NCI-H1105 (cell line): ENCODE data around the gene TPRA1.

Experiments
- DNase-seq: peaks from one replicate; lab custom pipeline; 2025; lab: John Stamatoyannopoulos, UW

The TPRA1 gene

GRCh38 chr3:127590282-127590592 is 296 bp downstream of the TPRA1 start:
- no peak for DNase-seq

- no peak for DNase-seq
Measured at GRCh38 chr3:127589600-127590281, 792 bp downstream of the TPRA1 start.

- no peak for DNase-seq
Measured at GRCh38 chr3:127588806-127589577, 1.5 kb downstream of the TPRA1 start.

GRCh38 chr3:127587876-127588275 is 2.7 kb downstream of the TPRA1 start:
- DNase-seq, result no peak

GRCh38 chr3:127585813-127586413 is 4.6 kb downstream of the TPRA1 start:
- DNase-seq, result no peak

GRCh38 chr3:127585163-127585812 is 5.2 kb downstream of the TPRA1 start:
- no peak for DNase-seq

GRCh38 chr3:127584734-127585133 is 5.8 kb downstream of the TPRA1 start:
- no peak for DNase-seq

GRCh38 chr3:127580327-127581060 is 10.0 kb downstream of the TPRA1 start:
- DNase-seq, result no peak

GRCh38 chr3:127578802-127579201 is 11.7 kb downstream of the TPRA1 start:
- no peak for DNase-seq

GRCh38 chr3:127578168-127578567 is 12.4 kb downstream of the TPRA1 start:
- DNase-seq, result no peak

- no peak for DNase-seq
Measured at GRCh38 chr3:127577448-127577847, 13.1 kb downstream of the TPRA1 start.

GRCh38 chr3:127574880-127575878 is 15.4 kb downstream of the TPRA1 start:
- DNase-seq, result peak; percentile 89

- no peak for DNase-seq
Measured at GRCh38 chr3:127573912-127574311, 16.6 kb downstream of the TPRA1 start.

GRCh38 chr3:127573401-127573800 is 17.1 kb downstream of the TPRA1 start:
- no peak for DNase-seq

- DNase-seq, result no peak
Measured at GRCh38 chr3:127572735-127573134, 17.8 kb downstream of the TPRA1 start.

- DNase-seq, result no peak
Measured at GRCh38 chr3:127572186-127572585, 18.3 kb downstream of the TPRA1 start.

GRCh38 chr3:127570520-127570919 is 20.0 kb downstream of the TPRA1 start:
- DNase-seq, result no peak

GRCh38 chr3:127569160-127569559 is 21.4 kb downstream of the TPRA1 start:
- DNase-seq, result no peak

- peak; percentile 53 for DNase-seq
Measured at GRCh38 chr3:127568586-127568985, 21.9 kb downstream of the TPRA1 start.

- peak; percentile 24 for DNase-seq
Measured at GRCh38 chr3:127566833-127567232, 23.7 kb downstream of the TPRA1 start.

- DNase-seq, result no peak
Measured at GRCh38 chr3:127565711-127566110, 24.8 kb downstream of the TPRA1 start.
